ENCODE data around the gene ATP6V0E1.
"Not testable (repeated sequence)": the region's sequence is repeated elsewhere in the genome, so short reads cannot be mapped to it uniquely, and the experiment has no call there.

ATP6V0E1 gene

GRCh38 chr5:172988276-172988675 is 4.7 kb downstream of the ATP6V0E1 start:
- DNase-seq: no peak
- in situ Hi-C loops (cut with HindIII; ENCODE audit: low pct_ligation_motif_present, low pct_unique_long_range_greater_than_20kb, low sequenced_read_pairs): no loop called here

- DNase-seq: no peak
- in situ Hi-C loops (cut with HindIII; ENCODE audit: low pct_ligation_motif_present, low pct_unique_long_range_greater_than_20kb, low sequenced_read_pairs): no loop called here
Measured at GRCh38 chr5:172990776-172991175, 7.2 kb downstream of the ATP6V0E1 start.

GRCh38 chr5:172994405-172994804 is 10.8 kb downstream of the ATP6V0E1 start:
- DNase-seq: no peak
- in situ Hi-C loops (cut with HindIII; ENCODE audit: low pct_ligation_motif_present, low pct_unique_long_range_greater_than_20kb, low sequenced_read_pairs): no loop called here

GRCh38 chr5:172999372-172999973 is 15.9 kb downstream of the ATP6V0E1 start:
- no peak for DNase-seq
- in situ Hi-C loops (cut with HindIII; ENCODE audit: low pct_ligation_motif_present, low pct_unique_long_range_greater_than_20kb, low sequenced_read_pairs): no loop called here

GRCh38 chr5:172999974-173000373 is 16.4 kb downstream of the ATP6V0E1 start:
- in situ Hi-C loops (cut with HindIII; ENCODE audit: low pct_ligation_motif_present, low pct_unique_long_range_greater_than_20kb, low sequenced_read_pairs): no loop called here
- DNase-seq: no peak

- no peak for DNase-seq
- in situ Hi-C loops (cut with HindIII; ENCODE audit: low pct_ligation_motif_present, low pct_unique_long_range_greater_than_20kb, low sequenced_read_pairs): no loop called here
Measured at GRCh38 chr5:173001229-173001841, 17.8 kb downstream of the ATP6V0E1 start.

- DNase-seq: no peak
- in situ Hi-C loops (cut with HindIII; ENCODE audit: low pct_ligation_motif_present, low pct_unique_long_range_greater_than_20kb, low sequenced_read_pairs): no loop called here
Measured at GRCh38 chr5:173003360-173003759, 19.8 kb downstream of the ATP6V0E1 start.

- no peak for DNase-seq
- in situ Hi-C loops (cut with HindIII; ENCODE audit: low pct_ligation_motif_present, low pct_unique_long_range_greater_than_20kb, low sequenced_read_pairs): no loop called here
Measured at GRCh38 chr5:173004013-173004412, 20.4 kb downstream of the ATP6V0E1 start.

GRCh38 chr5:173004447-173004846 is 20.9 kb downstream of the ATP6V0E1 start:
- no peak for DNase-seq
- in situ Hi-C loops (cut with HindIII; ENCODE audit: low pct_ligation_motif_present, low pct_unique_long_range_greater_than_20kb, low sequenced_read_pairs): no loop called here

GRCh38 chr5:173010021-173010420 is 26.4 kb downstream of the ATP6V0E1 start:
- in situ Hi-C loops (cut with HindIII; ENCODE audit: low pct_ligation_motif_present, low pct_unique_long_range_greater_than_20kb, low sequenced_read_pairs): no loop called here
- no peak for DNase-seq

- no peak for DNase-seq
- in situ Hi-C loops (cut with HindIII; ENCODE audit: low pct_ligation_motif_present, low pct_unique_long_range_greater_than_20kb, low sequenced_read_pairs): no loop called here
Measured at GRCh38 chr5:173010547-173011464, 27.2 kb downstream of the ATP6V0E1 start.

- in situ Hi-C loops (cut with HindIII; ENCODE audit: low pct_ligation_motif_present, low pct_unique_long_range_greater_than_20kb, low sequenced_read_pairs): no loop called here
- no peak for DNase-seq
Measured at GRCh38 chr5:173011566-173011965, 28.0 kb downstream of the ATP6V0E1 start.

GRCh38 chr5:173012882-173013281 is 29.3 kb downstream of the ATP6V0E1 start:
- in situ Hi-C loops (cut with HindIII; ENCODE audit: low pct_ligation_motif_present, low pct_unique_long_range_greater_than_20kb, low sequenced_read_pairs): no loop called here

GRCh38 chr5:173014671-173015070 is 31.1 kb downstream of the ATP6V0E1 start:
- in situ Hi-C loops (cut with HindIII; ENCODE audit: low pct_ligation_motif_present, low pct_unique_long_range_greater_than_20kb, low sequenced_read_pairs): no loop called here

More at GRCh38 chr5:173012882-173013281, 29.3 kb downstream of the ATP6V0E1 start:
- DNase-seq: no peak

GRCh38 chr5:173015192-173015591 is 31.6 kb downstream of the ATP6V0E1 start:
- in situ Hi-C loops (cut with HindIII; ENCODE audit: low pct_ligation_motif_present, low pct_unique_long_range_greater_than_20kb, low sequenced_read_pairs): no loop called here

More at GRCh38 chr5:173014671-173015070, 31.1 kb downstream of the ATP6V0E1 start:
- no peak for DNase-seq

GRCh38 chr5:173015598-173016455 is 32.3 kb downstream of the ATP6V0E1 start:
- in situ Hi-C loops (cut with HindIII; ENCODE audit: low pct_ligation_motif_present, low pct_unique_long_range_greater_than_20kb, low sequenced_read_pairs): no loop called here
- DNase-seq: no peak

More at GRCh38 chr5:173015192-173015591, 31.6 kb downstream of the ATP6V0E1 start:
- no peak for DNase-seq

- in situ Hi-C loops (cut with HindIII; ENCODE audit: low pct_ligation_motif_present, low pct_unique_long_range_greater_than_20kb, low sequenced_read_pairs): no loop called here
- no peak for DNase-seq
Measured at GRCh38 chr5:173016598-173017046, 33.1 kb downstream of the ATP6V0E1 start.

- DNase-seq; in situ Hi-C loops (cut with HindIII; ENCODE audit: low pct_ligation_motif_present, low pct_unique_long_range_greater_than_20kb, low sequenced_read_pairs): not testable (repeated sequence)
Measured at GRCh38 chr5:173017087-173017486, 33.5 kb downstream of the ATP6V0E1 start.

Measured in ACHN (cell line).